MCF 10A (cell line): Measurements from ENCODE around the gene MSANTD1. TPM values are rescaled to one million over a fixed set of nuclear protein-coding genes. Genes with fewer than 3 reads are reported as not detected.
"Not testable (repeated sequence)": the region's sequence is repeated elsewhere in the genome, so short reads cannot be mapped to it uniquely, and the experiment has no call there.

ENCODE experiments used
- BruUV-seq: library from RNA; stranded (reverse); fragments of 400-500 nt; replicated peaks from 2 replicates; lab custom pipeline; 2021; lab: Mats Ljungman, UMichigan
- CTCF ChIA-PET: fragments of 300-600 bp; sonication (Branson Sonifier 250); formaldehyde crosslinking; extraction: SDS; loops from one replicate; lab custom pipeline; 2021; ENCODE audit warnings: antibody characterized with exemption, inconsistent platforms; lab: Yijun Ruan, JAX
- POLR2A ChIA-PET: fragments of 300-600, 350-650 bp; sonication (Branson Sonifier 250); formaldehyde crosslinking; extraction: SDS; loops from one replicate; lab custom pipeline; 2020; ENCODE audit warnings: antibody characterized with exemption, inconsistent platforms; lab: Yijun Ruan, JAX
- DNase-seq: peaks from one replicate; pipeline ENCODE4 v3.0.0-alpha.2; 2018; ENCODE audit not compliant: unreplicated experiment
- H3K27ac Mint-ChIP-seq: one replicate; pipeline ENCODE4 v1.8.0; 2022; ENCODE audit warnings: mild to moderate bottlenecking, low read depth, mixed read lengths; ENCODE audit not compliant: unreplicated experiment
- H3K27me3 Mint-ChIP-seq: one replicate; pipeline ENCODE4 v1.8.0; 2022; ENCODE audit warnings: mixed read lengths; ENCODE audit not compliant: insufficient read depth, unreplicated experiment
- H3K36me3 Mint-ChIP-seq: one replicate; pipeline ENCODE4 v1.8.0; 2022; ENCODE audit warnings: mild to moderate bottlenecking, moderate library complexity, mixed read lengths; ENCODE audit not compliant: insufficient read depth, unreplicated experiment
- H3K4me1 Mint-ChIP-seq: one replicate; pipeline ENCODE4 v1.8.0; 2022; ENCODE audit warnings: mixed read lengths; ENCODE audit not compliant: insufficient read depth, unreplicated experiment
- H3K4me3 Mint-ChIP-seq: one replicate; pipeline ENCODE4 v1.8.0; 2022; ENCODE audit warnings: mild to moderate bottlenecking, moderate library complexity, mixed read lengths; ENCODE audit not compliant: unreplicated experiment
- H3K9me3 Mint-ChIP-seq: one replicate; pipeline ENCODE4 v1.8.0; 2022; ENCODE audit warnings: mixed read lengths; ENCODE audit not compliant: unreplicated experiment
- CTCF ChIP-seq: fragments of 200-600 bp; IDR thresholded peaks from one replicate; pipeline ENCODE4 v1.8.0; 2022; ENCODE audit warnings: antibody characterized with exemption, mild to moderate bottlenecking; ENCODE audit not compliant: unreplicated experiment
- intact Hi-C: fragments of 100-400 bp; cut with micrococcal nuclease; formaldehyde crosslinking; loops from 2 replicates; pipeline ENCODE4 v1.14.1; 2022
- total RNA-seq: library from RNA; stranded (reverse); gene quantifications from 2 replicates; pipeline ENCODE4 v1.2.3, GENCODE V29; 2022

The MSANTD1 gene
- total RNA-seq, 1 experiment from 2014 or later, result 0.37 TPM

DNA sequence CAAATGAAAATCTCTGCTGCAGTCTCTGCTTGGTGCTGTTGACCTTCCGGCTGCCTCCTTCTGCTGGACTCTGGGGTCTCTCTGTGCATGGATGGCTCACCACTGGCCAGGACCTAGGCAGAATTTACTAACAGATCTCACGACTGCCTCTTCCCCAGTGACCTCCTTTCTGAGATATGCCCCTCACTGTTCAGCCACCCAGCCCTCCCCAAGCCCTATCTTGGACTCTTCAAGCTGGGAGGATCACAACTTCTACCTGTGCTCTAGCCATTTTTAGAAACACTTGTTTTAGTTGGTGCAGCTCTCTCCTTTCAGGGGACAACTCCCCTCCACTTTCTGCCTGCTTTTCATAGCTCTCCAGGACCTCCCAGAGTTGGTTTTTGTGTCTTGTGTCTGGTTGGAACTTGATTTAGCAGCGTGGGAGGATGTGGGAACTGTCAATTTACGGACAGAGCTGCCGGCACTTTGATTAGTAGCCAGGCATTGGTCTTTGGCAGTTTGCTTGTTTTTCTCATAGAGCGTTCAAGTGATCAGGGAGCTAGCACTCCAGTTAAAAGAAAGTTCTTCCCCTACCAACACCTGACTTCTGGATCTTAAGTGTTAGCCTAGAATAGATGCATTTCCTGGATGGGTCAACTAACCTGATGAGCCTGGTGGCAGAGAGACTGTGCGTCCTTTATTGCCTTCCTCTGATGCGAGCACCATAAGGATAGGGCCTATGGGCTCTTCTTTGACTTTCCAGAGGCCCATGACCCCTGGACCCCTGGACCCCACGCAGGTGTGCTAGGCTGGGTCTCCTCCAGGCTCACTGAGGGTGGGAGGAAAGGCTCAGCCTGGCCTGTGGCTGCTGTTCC, 50.4 kb downstream of the MSANTD1 start:
- no peak overlapping the region for H3K27ac Mint-ChIP-seq
- BruUV-seq, result no TSS peak
- no peaks in the 10 kb centered on the region for H3K4me1 Mint-ChIP-seq
- POLR2A ChIA-PET, result no interaction called here
- no peaks in the 10 kb centered on the region for H3K36me3 Mint-ChIP-seq
- no peaks in the 10 kb centered on the region for H3K9me3 Mint-ChIP-seq
- no peak overlapping the region for H3K4me3 Mint-ChIP-seq
- H3K27me3 Mint-ChIP-seq, result no peaks in the 10 kb centered on the region
- no peak for TF ChIP-seq CTCF
- no peak for DNase-seq
- CTCF ChIA-PET, result interaction anchor here (0.6 kb wide), 1 partner anchor 11 kb away, joined by 4 read pairs; no protein-coding TSS in a partner anchor
- intact Hi-C loops, result no loop called here

GRCh38 chr4:3299976-3300671, 51.2 kb downstream of the MSANTD1 start:
- Mint-ChIP-seq H3K4me1 (no peaks in the 10 kb centered on the region), H3K9me3 (no peaks in the 10 kb centered on the region), H3K27ac (no peak overlapping the region), H3K27me3 (no peaks in the 10 kb centered on the region), H3K4me3 (no peak overlapping the region), H3K36me3 (no peaks in the 10 kb centered on the region)
- CTCF ChIA-PET, result no interaction called here
- intact Hi-C loops, result no loop called here
- no TSS peak for BruUV-seq
- no peak for DNase-seq
- TF ChIP-seq CTCF, result no peak
- POLR2A ChIA-PET, result no interaction called here

GRCh38 chr4:3300882-3301281, 51.9 kb downstream of the MSANTD1 start:
- H3K9me3 Mint-ChIP-seq, H3K4me1 Mint-ChIP-seq, DNase-seq, H3K27me3 Mint-ChIP-seq, H3K36me3 Mint-ChIP-seq, POLR2A ChIA-PET, BruUV-seq, H3K4me3 Mint-ChIP-seq, intact Hi-C loops, H3K27ac Mint-ChIP-seq, CTCF ChIA-PET: not testable (repeated sequence)

DNA sequence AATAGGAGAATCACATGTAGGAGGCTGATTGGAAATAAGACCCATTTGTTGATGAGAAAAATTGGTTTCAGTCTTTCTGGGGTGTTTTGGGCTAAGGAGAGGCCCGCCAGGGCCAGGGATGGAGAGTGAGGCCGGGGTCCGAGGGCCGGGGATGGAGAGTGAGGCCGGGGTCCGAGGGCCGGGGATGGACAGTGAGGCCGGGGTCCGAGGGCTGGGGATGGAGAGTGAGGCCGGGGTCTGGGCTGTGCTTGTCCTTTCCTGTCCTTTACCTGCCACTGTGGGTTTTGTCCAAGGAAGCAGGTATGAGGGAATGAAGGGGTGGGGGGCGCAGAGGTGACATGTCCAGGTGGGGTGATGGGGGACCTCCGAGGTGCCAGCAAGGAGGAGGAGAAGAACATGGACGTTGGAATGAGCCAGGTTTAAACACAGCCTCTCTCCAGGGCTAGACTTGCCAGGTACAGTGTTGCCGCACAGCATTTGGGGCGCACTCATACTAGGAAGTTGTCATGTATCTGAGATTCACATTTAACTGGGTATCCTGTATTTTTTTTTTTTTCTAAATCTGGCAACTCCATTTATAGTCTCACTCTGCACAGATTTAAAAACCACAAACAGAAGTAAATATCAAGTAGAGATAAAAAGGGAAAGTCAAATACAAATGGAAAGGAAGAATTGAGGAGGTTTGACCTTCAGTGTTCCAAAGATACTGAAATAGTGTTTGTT, 52.7 kb downstream of the MSANTD1 start:
- DNase-seq, result no peak
- no peak for TF ChIP-seq CTCF
- Mint-ChIP-seq H3K36me3 (peaks cover 7% of the 10 kb centered on the region), H3K27me3 (no peaks in the 10 kb centered on the region), H3K4me3 (no peak overlapping the region), H3K4me1 (peaks cover 5% of the 10 kb centered on the region), H3K9me3 (no peaks in the 10 kb centered on the region), H3K27ac (no peak overlapping the region)
- no TSS peak for BruUV-seq
- ChIA-PET CTCF (no interaction called here), POLR2A (no interaction called here)
- intact Hi-C loops, result no loop called here
